Heart right ventricle (tissue), 16 donors: ENCODE measurements around the gene IRS2. TPM values are rescaled to one million over a fixed set of nuclear protein-coding genes. Genes with fewer than 3 reads are reported as not detected.

Source experiments
- ATAC-seq, 8 donors: fragments of 200-7000 bp; cut with Tn5 transposase; one replicate each; pipeline ENCODE4 v1.9.1; 2020; ENCODE audit warnings: mild to moderate bottlenecking in 8 of 8, moderate library complexity in 8 of 8, moderate number of reproducible peaks in 1 of 8
- DNase-seq, 2 donors: peaks; one replicate each; pipeline ENCODE4 v3.0.0-alpha.2; 2020
- H3K27ac ChIP-seq, 10 donors: fragments of 200-600 bp; sonication (generic) in 2 of 10; one replicate each; pipeline versions ENCODE4 v1.5.0 to v1.8.0; 2020 to 2022; ENCODE audit warnings: mild to moderate bottlenecking in 3 of 10
- H3K27me3 ChIP-seq, 7 donors: fragments of 200-600 bp; one replicate each; pipeline ENCODE4 v1.8.0; 2021 to 2022; ENCODE audit warnings: mild to moderate bottlenecking in 2 of 7
- H3K36me3 ChIP-seq, 9 donors: fragments of 200-600 bp; sonication (generic) in 1 of 9; one replicate each; pipeline versions ENCODE4 v1.5.0 to v1.8.0; 2020 to 2022; ENCODE audit warnings: mild to moderate bottlenecking in 2 of 9
- H3K4me1 ChIP-seq, 9 donors: fragments of 200-600 bp; sonication (generic) in 1 of 9; one replicate each; pipeline versions ENCODE4 v1.5.0 to v1.8.0; 2020 to 2022; ENCODE audit warnings: mild to moderate bottlenecking in 4 of 9
- H3K4me3 ChIP-seq, 10 donors: fragments of 200-600 bp; sonication (generic) in 2 of 10; one replicate each; pipeline versions ENCODE4 v1.5.0 to v1.8.0; 2020 to 2022; ENCODE audit warnings: mild to moderate bottlenecking in 7 of 10, moderate library complexity in 2 of 10
- H3K9me3 ChIP-seq, 11 donors: fragments of 200-600 bp in 10 of 11; sonication (generic) in 2 of 11; one replicate each; pipeline versions ENCODE4 v1.5.0 to v1.8.0; 2013 to 2022; ENCODE audit warnings: mild to moderate bottlenecking in 2 of 11, control low read depth in 1 of 11, moderate library complexity in 1 of 11
- WGBS, 2 donors: extraction: QIAGEN DNeasy Blood & Tissue Kit; methylation state at CpG; one replicate each; pipeline ENCODE4 v1.1.7; 2013; ENCODE audit warnings: inconsistent platforms in 1 of 2; 5-methylcytosine and 5-hydroxymethylcytosine counted together
- intact Hi-C, 10 donors: fragments of 100-400 bp; cut with DNase I; formaldehyde crosslinking; loops; one replicate each; pipeline versions ENCODE4 v1.11.1 to v1.14.2; 2022
- polyA plus RNA-seq, 2 donors: library from polyadenylated mRNA; stranded (reverse); fragments of 200-250 nt; gene quantifications; one replicate each; pipeline ENCODE4 v1.2.3, GENCODE V29; 2013
- total RNA-seq, 10 donors: library from RNA; stranded (reverse); fragmentation: NEBNext Ultra II Directional in 3 of 10; extraction: Animal tissue kit (Norgen Biotek cat#: 25700) in 3 of 10; gene quantifications; one replicate each; pipeline versions ENCODE4 v1.2.1 to v1.2.4, GENCODE V29; 2021 to 2023
- TF ChIP-seq, protein P1 (sequence below), 9 donors: fragments of 200-600 bp; sonication (generic) in 2 of 9; IDR thresholded peaks; one replicate each; pipeline versions ENCODE4 v1.5.0 to v1.8.0; 2021 to 2022; ENCODE audit warnings: antibody characterized with exemption in 9 of 9, mild to moderate bottlenecking in 5 of 9, moderate library complexity in 1 of 9
- donor health status: Arrhythmogenic right ventricular cardiomyopathy.
- donor health status: ischemic (EF 13 %, LVEDD 7.1; RV severe dilation, severe dysfunction).
- donor health status: healthy with polysubstance abuse.
- donor health status: DM: no; HTN: yes; CAD: no.
- donor health status: DM: no; HTN: no; CAD: no.
- donor health status: ischemic (EF 25% LVEDD 6.9; RV normal size, moderate dysfunction).
- donor health status: ischemic (EF 25% LVEDD 5.7; RV mildly dilated, moderate dysfunction).
- donor health status: healthy.
- donor health status: DM: yes; HTN: yes; CAD: no.
- donor health status: Ischemic cardiomyopathy.
- donor health status: ischemic (EF 35%, LVEDD 5.7; RV mildly dilated, moderate dysfunction).
- donor health status: nonischemic (EF 11% LVEDD 7.7; RV severe dilation, severe dysfunction).
- donor health status: DM: yes; HTN: yes; CAD: no.
- donor health status: PGD.
- donor health status: ischemic (EF 29% LVEDD 5.4; RV normal size, mild dysfunction).
- donor health status: nonischemic (EF 23%, LVEDD 6.1; RV moderate dilation, normal function).

IRS2 gene
- total and polyA plus RNA-seq, 12 donors, result 4.2 to 49.3 (median 13.7) TPM

DNA sequence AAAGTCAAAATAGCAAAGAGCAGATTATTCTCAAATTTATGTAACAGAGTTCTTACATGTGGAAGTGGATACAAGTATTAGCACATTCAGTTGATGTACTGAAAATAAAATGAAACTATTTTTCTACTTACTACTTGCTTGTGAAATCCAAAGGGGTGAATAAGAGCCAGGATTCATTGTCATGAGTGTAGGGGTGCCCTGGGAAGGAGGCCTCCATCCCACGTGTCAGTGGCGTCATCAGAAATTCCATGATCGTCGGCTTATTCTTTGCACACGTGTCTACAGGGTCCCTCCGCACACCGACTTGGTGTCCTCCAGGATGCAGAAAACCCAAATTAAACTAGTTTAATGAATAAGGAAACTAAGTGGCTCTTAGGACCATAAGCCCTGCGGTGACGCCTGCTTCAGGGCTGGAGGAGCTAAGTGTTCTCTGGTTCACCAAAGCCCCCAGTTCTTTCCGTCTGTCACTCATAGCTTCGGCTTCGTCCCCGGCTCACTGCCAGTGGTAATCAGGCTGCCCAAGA is 55.5 kb downstream of the IRS2 start:
- intact Hi-C loops, result no loop called here
- DNase-seq (no peak), ATAC-seq (no peak)
- Histone ChIP-seq H3K9me3 (no peaks in the 10 kb centered on the region), H3K27me3 (peaks cover 0 to 36% (median 19%) of the 10 kb centered on the region in 7 donors), H3K4me1 (no peaks in the 10 kb centered on the region), H3K27ac (no peak overlapping the region), H3K4me3 (no peak overlapping the region), H3K36me3 (no peaks in the 10 kb centered on the region)
- 87 to 97% methylated on average over 13 of the region's 13 CpGs for WGBS, 2 donors
- TF ChIP-seq, protein P1, sequence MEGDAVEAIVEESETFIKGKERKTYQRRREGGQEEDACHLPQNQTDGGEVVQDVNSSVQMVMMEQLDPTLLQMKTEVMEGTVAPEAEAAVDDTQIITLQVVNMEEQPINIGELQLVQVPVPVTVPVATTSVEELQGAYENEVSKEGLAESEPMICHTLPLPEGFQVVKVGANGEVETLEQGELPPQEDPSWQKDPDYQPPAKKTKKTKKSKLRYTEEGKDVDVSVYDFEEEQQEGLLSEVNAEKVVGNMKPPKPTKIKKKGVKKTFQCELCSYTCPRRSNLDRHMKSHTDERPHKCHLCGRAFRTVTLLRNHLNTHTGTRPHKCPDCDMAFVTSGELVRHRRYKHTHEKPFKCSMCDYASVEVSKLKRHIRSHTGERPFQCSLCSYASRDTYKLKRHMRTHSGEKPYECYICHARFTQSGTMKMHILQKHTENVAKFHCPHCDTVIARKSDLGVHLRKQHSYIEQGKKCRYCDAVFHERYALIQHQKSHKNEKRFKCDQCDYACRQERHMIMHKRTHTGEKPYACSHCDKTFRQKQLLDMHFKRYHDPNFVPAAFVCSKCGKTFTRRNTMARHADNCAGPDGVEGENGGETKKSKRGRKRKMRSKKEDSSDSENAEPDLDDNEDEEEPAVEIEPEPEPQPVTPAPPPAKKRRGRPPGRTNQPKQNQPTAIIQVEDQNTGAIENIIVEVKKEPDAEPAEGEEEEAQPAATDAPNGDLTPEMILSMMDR (IDR thresholded peaks at IDR 0.05), result no peak

DNA sequence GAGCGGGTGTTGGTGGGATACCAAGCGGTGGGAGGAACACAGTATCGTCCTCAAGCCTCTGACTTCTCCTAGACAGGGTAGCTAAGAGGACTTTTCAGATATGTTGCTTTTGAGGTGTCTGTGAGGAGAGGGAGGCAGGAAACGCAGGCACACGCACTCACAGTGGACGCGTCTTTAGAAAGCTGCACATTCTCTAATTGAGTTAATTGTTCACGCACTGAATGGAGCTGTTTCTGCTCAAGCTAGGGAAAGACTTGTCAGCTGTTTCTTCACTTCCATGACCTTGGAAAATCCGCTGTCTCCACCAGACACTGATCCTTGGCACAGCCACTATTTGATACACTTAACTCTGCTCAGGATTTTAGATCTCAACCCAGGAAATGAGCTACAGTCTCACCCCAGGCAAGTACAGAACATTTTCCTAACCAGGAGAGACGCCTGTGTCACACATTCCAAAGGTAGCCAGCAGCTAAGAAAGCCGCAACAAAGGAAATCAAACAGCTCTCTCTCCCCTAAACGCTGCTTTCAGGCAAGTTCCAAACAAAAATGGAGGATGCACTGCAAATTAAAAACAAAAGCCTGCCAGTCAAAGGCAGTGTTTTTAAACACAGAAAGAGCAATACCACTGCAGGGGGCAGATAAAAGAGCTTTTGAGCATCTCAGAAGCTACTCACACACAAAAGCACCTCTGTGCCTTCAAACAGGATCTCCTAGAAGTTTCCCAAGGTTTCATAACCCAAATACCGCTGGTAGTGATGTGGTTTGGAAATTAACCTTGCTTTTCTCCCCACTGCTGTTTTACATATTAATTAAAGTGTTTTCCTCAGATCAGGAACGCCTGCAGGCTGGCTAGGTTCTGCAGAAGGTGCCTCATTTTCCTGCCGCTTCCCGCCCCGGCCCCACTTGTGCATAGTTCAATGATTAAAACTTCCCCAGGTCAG is 57.3 kb downstream of the IRS2 start:
- ATAC-seq (peak in 1 of 8 donors; percentile 39), DNase-seq (no peak)
- Histone ChIP-seq H3K27me3 (peaks cover 0 to 36% (median 22%) of the 10 kb centered on the region in 7 donors), H3K4me1 (no peaks in the 10 kb centered on the region), H3K27ac (no peak overlapping the region), H3K4me3 (no peak overlapping the region), H3K9me3 (no peaks in the 10 kb centered on the region), H3K36me3 (no peaks in the 10 kb centered on the region)
- WGBS, 2 donors, result 51 to 65% methylated on average over 17 of the region's 17 CpGs
- intact Hi-C loops, result no loop called here
- TF ChIP-seq, protein P1 (IDR thresholded peaks at IDR 0.05), result no peak

DNA sequence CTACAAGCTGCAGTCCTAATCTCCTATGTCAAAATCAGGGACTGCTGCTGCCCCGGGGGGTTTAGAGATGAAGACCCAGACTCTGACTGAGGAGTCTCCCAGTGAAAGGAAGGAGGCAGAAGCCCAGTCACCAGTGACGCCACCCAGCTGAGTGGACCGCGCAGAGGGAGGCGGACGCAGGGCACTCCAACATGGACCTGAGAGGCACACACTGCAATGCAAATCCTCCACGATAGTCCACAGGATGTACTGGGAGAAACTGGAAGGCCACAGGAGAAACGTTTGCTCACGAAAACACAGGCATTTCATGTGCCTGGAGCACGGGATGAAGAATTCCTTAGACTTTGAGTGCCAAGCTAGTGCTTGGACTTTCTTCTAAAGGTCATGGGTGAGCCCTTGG is 58.3 kb downstream of the IRS2 start:
- intact Hi-C loops, result no loop called here
- 80 to 87% methylated on average over 10 of the region's 10 CpGs for WGBS, 2 donors
- no peaks in the 10 kb centered on the region for H3K36me3 ChIP-seq
- DNase-seq, result no peak
- TF ChIP-seq, protein P1 (IDR thresholded peaks at IDR 0.05), result no peak
- no peaks in the 10 kb centered on the region for H3K4me1 ChIP-seq
- H3K9me3 ChIP-seq, result no peaks in the 10 kb centered on the region
- peaks cover 0 to 36% (median 22%) of the 10 kb centered on the region in 7 donors for H3K27me3 ChIP-seq
- no peak overlapping the region for H3K27ac ChIP-seq
- no peak for ATAC-seq
- no peak overlapping the region for H3K4me3 ChIP-seq

DNA sequence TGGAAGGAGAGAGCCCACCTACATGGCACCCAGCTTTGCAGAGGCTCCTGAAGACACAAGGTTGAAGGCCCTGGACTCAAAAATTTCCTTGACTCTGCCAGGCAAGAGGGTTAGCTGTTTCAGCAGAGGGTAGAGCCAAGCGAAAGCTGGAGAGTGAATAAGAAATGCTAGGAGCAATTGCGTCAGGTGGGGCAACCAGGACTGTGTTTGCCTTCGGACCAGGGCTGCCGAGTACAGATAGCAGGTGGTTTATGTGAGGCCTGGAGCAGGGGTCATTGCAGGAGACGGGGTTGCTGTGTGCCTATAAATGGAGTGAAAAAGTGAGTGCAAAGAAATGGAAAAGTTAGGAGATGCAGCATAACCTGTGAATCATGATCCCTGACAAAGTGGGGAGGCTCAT is 59.1 kb downstream of the IRS2 start:
- WGBS, 2 donors, result 92 to 97% methylated on average over 5 of the region's 5 CpGs
- Histone ChIP-seq H3K9me3 (no peaks in the 10 kb centered on the region), H3K27ac (no peak overlapping the region), H3K27me3 (peaks cover 0 to 36% (median 22%) of the 10 kb centered on the region in 7 donors), H3K4me3 (no peak overlapping the region), H3K36me3 (no peaks in the 10 kb centered on the region), H3K4me1 (no peaks in the 10 kb centered on the region)
- ATAC-seq (no peak), DNase-seq (no peak)
- TF ChIP-seq, protein P1 (IDR thresholded peaks at IDR 0.05), result no peak
- intact Hi-C loops, result no loop called here
